ENCODE measurements around the gene LPAR1.

DNA sequence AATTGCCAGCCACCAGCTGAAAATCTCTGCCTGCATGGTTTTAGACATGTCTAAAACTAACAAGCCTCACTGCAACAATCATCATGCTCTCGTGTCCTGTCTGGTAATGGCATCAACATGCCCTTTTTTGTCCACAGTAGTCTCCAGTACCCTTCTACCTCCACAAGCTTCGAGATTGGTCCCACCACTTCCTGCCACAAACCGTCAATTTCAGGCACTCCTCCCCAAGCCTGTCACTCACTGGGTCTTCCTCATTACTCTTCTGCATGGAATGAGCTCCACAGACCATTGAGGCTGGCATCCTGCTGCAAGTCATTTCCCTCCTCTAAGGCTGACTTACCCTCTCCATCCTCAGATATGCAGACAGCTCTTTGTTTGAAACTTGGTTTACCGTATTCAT lies 9.0 kb downstream of the LPAR1 start:
- no peak for TF ChIP-seq POLR2A (IDR thresholded peaks at IDR 0.05; ENCODE audit: low read length)
- TF ChIP-seq GATA1 (IDR thresholded peaks at IDR 0.05; ENCODE audit: low read depth, low read length) = no peak

All from erythroblast (primary cell).